Caco-2 (cell line): Measurements from ENCODE around the gene MLC1. TPM values are rescaled to one million over a fixed set of nuclear protein-coding genes. Genes with fewer than 3 reads are reported as not detected.

Experiments used
- BruUV-seq: library from RNA; stranded (reverse); fragments of 400-500 nt; replicated peaks from 2 replicates; lab custom pipeline; 2021; lab: Mats Ljungman, UMichigan
- CTCF ChIA-PET: fragments of 300-600 bp; sonication (Branson Sonifier 250); formaldehyde crosslinking; loops from one replicate; lab custom pipeline; 2022; ENCODE audit warnings: antibody characterized with exemption; lab: Charles Lee
- POLR2A ChIA-PET: fragments of 300-600 bp; sonication (Branson Sonifier 250); formaldehyde crosslinking; loops from one replicate; lab custom pipeline; 2022; ENCODE audit warnings: antibody characterized with exemption; lab: Charles Lee
- DNase-seq, 2 experiments: peaks; one replicate each; pipeline versions ENCODE4 v3.0.0 to v3.0.0-alpha.2; 2020 to 2022
- H3K27me3 ChIP-seq: replicated peaks from 2 replicates; pipeline ENCODE4 v1.6.0; 2011; ENCODE audit warnings: low read length; ENCODE audit not compliant: control insufficient read depth, insufficient read depth
- H3K36me3 ChIP-seq: 2 replicates; pipeline ENCODE4 v1.5.1; 2011; ENCODE audit warnings: low read length; ENCODE audit not compliant: control insufficient read depth, insufficient read depth
- H3K4me1 ChIP-seq: fragments of 250-450 bp; sonication (Bioruptor Pico); 2 replicates; pipeline ENCODE4 v1.5.1; 2020; ENCODE audit warnings: mild to moderate bottlenecking
- H3K4me3 ChIP-seq: 2 replicates; pipeline ENCODE4 v1.5.1; 2011; ENCODE audit warnings: low read depth, mild to moderate bottlenecking, control low read depth, low read length
- H3K9me3 ChIP-seq: fragments of 250-450 bp; sonication (Bioruptor Pico); 2 replicates; pipeline ENCODE4 v1.5.1; 2020; ENCODE audit warnings: mild to moderate bottlenecking, moderate library complexity
- H3K27ac Mint-ChIP-seq: one replicate; pipeline ENCODE4 v1.8.0; 2022; ENCODE audit warnings: mixed read lengths; ENCODE audit not compliant: unreplicated experiment
- H3K27me3 Mint-ChIP-seq: one replicate; pipeline ENCODE4 v1.8.0; 2022; ENCODE audit warnings: mixed read lengths; ENCODE audit not compliant: insufficient read depth, unreplicated experiment
- H3K36me3 Mint-ChIP-seq: one replicate; pipeline ENCODE4 v1.8.0; 2022; ENCODE audit warnings: mild to moderate bottlenecking, mixed read lengths; ENCODE audit not compliant: insufficient read depth, unreplicated experiment
- H3K4me1 Mint-ChIP-seq: one replicate; pipeline ENCODE4 v1.8.0; 2022; ENCODE audit warnings: low read depth, mixed read lengths; ENCODE audit not compliant: unreplicated experiment
- H3K4me3 Mint-ChIP-seq: one replicate; pipeline ENCODE4 v1.8.0; 2022; ENCODE audit warnings: mild to moderate bottlenecking, moderate library complexity, mixed read lengths; ENCODE audit not compliant: unreplicated experiment
- H3K9me3 Mint-ChIP-seq: one replicate; pipeline ENCODE4 v1.8.0; 2022; ENCODE audit warnings: mixed read lengths; ENCODE audit not compliant: unreplicated experiment
- CTCF ChIP-seq, 2 experiments: fragments of 200-600 bp in 1 of 2; IDR thresholded peaks; 1 replicate in 1 of 2; 2 replicates in 1 of 2; pipeline versions ENCODE4 v1.5.1 to v1.8.0; 2011 to 2022; ENCODE audit warnings: antibody characterized with exemption in 1 of 2, control low read depth in 1 of 2, inconsistent platforms in 1 of 2, low read depth in 1 of 2, low read length in 1 of 2, mild to moderate bottlenecking in 1 of 2, moderate library complexity in 1 of 2; ENCODE audit not compliant: insufficient read depth in 1 of 2, severe bottlenecking in 1 of 2, unreplicated experiment in 1 of 2
- intact Hi-C: fragments of 100-400 bp; cut with micrococcal nuclease; formaldehyde crosslinking; loops from one replicate; pipeline ENCODE4 v1.10.0; 2022; ENCODE audit not compliant: unreplicated experiment
- total RNA-seq: library from RNA; stranded (reverse); gene quantifications from 2 replicates; pipeline ENCODE4 v1.2.3, GENCODE V29; 2022

The MLC1 gene
- total RNA-seq, 1 experiment from 2014 or later, result 0.14 TPM

GRCh38 chr22:50121202-50121740 lies 36.0 kb upstream of the MLC1 start:
- intact Hi-C loops, result no loop called here
- H3K27me3 Mint-ChIP-seq, result no peaks in the 10 kb centered on the region
- no TSS peak for BruUV-seq
- no peak overlapping the region for H3K4me3 Mint-ChIP-seq
- H3K27me3 ChIP-seq, result no peaks in the 10 kb centered on the region
- peaks cover 15% of the 10 kb centered on the region for H3K36me3 Mint-ChIP-seq
- no peaks in the 10 kb centered on the region for H3K36me3 ChIP-seq
- DNase-seq, result no peak
- H3K9me3 ChIP-seq, result peaks cover 4% of the 10 kb centered on the region; the same call in 1 of the 2 replicates
- ChIA-PET POLR2A (no interaction called here), CTCF (no interaction called here)
- H3K27ac Mint-ChIP-seq, result peak overlapping the region; percentile 37
- H3K4me1 ChIP-seq, result peaks cover 25% of the 10 kb centered on the region
- peaks cover 13% of the 10 kb centered on the region for H3K9me3 Mint-ChIP-seq
- TF ChIP-seq CTCF (IDR thresholded peaks at IDR 0.05; ENCODE audit: insufficient read depth in 1 of 2, low read depth in 1 of 2, low read length in 1 of 2, severe bottlenecking in 1 of 2, unreplicated experiment in 1 of 2), result no peak
- no peak overlapping the region for H3K4me3 ChIP-seq
- peaks cover 15% of the 10 kb centered on the region for H3K4me1 Mint-ChIP-seq

DNA sequence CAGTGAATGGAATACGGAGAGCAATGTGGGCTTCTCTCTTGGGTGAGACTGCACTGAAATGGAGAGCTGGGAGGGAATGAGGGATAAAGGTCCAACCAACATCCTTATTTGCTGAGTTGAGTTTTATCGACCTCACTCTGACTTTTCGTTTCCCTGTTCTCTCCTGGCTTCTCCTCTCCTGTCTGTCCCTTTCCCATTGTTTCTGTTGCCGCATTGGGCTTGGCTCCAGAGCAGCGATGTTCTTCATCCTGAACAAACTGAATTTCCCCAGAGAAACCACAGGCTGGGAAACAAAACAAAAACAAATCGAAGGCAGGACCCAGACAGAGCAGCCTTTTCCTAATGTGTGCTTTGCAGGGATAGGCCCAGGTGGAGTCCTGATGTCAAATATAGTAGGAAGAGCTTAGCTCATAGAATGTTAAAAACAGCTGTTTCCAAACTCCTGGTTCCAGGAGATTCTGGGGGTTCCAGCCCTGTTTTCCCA lies 34.6 kb upstream of the MLC1 start:
- Histone ChIP-seq H3K36me3 (no peaks in the 10 kb centered on the region), H3K9me3 (peaks cover 4% of the 10 kb centered on the region; the same call in 1 of the 2 replicates), H3K4me3 (no peak overlapping the region), H3K27me3 (no peaks in the 10 kb centered on the region), H3K4me1 (peaks cover 25% of the 10 kb centered on the region)
- H3K27ac Mint-ChIP-seq, result peak overlapping the region; percentile 98
- no peak for DNase-seq
- H3K4me3 Mint-ChIP-seq, result no peak overlapping the region
- peaks cover 15% of the 10 kb centered on the region for H3K36me3 Mint-ChIP-seq
- BruUV-seq, result no TSS peak
- no peaks in the 10 kb centered on the region for H3K27me3 Mint-ChIP-seq
- intact Hi-C loops, result no loop called here
- TF ChIP-seq CTCF (IDR thresholded peaks at IDR 0.05; ENCODE audit: insufficient read depth in 1 of 2, low read depth in 1 of 2, low read length in 1 of 2, severe bottlenecking in 1 of 2, unreplicated experiment in 1 of 2), result no peak
- peaks cover 16% of the 10 kb centered on the region for H3K4me1 Mint-ChIP-seq
- H3K9me3 Mint-ChIP-seq, result peaks cover 13% of the 10 kb centered on the region
- CTCF ChIA-PET, result no interaction called here
- POLR2A ChIA-PET, result no interaction called here

DNA sequence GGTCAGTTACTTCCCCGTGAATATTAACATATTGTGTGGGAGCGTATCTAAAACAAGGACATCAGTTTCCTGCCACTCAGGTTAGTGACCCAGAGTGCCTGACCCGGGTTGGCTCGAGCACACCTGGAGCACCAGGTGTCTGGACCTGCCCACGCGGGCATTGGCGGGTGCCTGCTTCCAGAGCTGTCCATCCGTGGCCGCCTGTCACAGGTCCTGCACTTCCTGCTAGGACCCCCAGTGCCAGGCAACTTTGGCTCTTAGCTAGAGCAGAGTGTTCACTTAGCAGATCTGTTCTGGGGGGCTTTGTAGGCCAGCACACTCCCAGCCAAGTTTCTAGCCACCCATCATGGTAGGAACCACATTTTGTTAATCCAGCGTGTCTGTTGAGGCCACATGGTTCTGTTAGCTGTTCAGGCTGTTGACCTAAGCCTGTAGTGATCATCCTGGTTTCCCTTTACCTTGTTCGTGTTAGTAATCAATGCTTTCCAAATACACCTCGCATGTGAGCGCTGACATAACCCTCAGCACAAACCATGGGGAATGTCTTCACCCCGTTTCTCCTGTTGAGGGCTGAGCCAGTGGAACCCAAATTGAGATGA lies 34.0 kb upstream of the MLC1 start:
- H3K4me1 Mint-ChIP-seq, result peaks cover 20% of the 10 kb centered on the region
- no peaks in the 10 kb centered on the region for H3K27me3 Mint-ChIP-seq
- peaks cover 15% of the 10 kb centered on the region for H3K36me3 Mint-ChIP-seq
- H3K4me1 ChIP-seq, result peaks cover 30% of the 10 kb centered on the region
- H3K27me3 ChIP-seq, result no peaks in the 10 kb centered on the region
- DNase-seq, result no peak
- no peak overlapping the region for H3K4me3 Mint-ChIP-seq
- BruUV-seq, result TSS peak; percentile 77
- no peak for TF ChIP-seq CTCF (IDR thresholded peaks at IDR 0.05; ENCODE audit: insufficient read depth in 1 of 2, low read depth in 1 of 2, low read length in 1 of 2, severe bottlenecking in 1 of 2, unreplicated experiment in 1 of 2)
- H3K9me3 ChIP-seq, result peaks cover 4% of the 10 kb centered on the region; the same call in 1 of the 2 replicates
- no peaks in the 10 kb centered on the region for H3K36me3 ChIP-seq
- intact Hi-C loops, result no loop called here
- H3K27ac Mint-ChIP-seq, result peak overlapping the region; percentile 98
- peaks cover 8% of the 10 kb centered on the region for H3K9me3 Mint-ChIP-seq
- no peak overlapping the region for H3K4me3 ChIP-seq
- ChIA-PET POLR2A (no interaction called here), CTCF (no interaction called here)
